Colonic mucosa (tissue), 4 donors: ENCODE results near the gene AS3MT. TPM values are rescaled to one million over a fixed set of nuclear protein-coding genes. Genes with fewer than 3 reads are reported as not detected.
"Not testable (repeated sequence)": the region's sequence is repeated elsewhere in the genome, so short reads cannot be mapped to it uniquely, and the experiment has no call there.

ENCODE experiments used
- DNase-seq: peaks from one replicate; pipeline ENCODE4 v3.0.0-alpha.2; 2020
- H3K27ac ChIP-seq: fragments of 200-600 bp; one replicate; pipeline ENCODE4 v1.8.0; 2021
- H3K27me3 ChIP-seq: fragments of 200-600 bp; one replicate; pipeline ENCODE4 v1.8.0; 2021
- H3K36me3 ChIP-seq: fragments of 200-600 bp; one replicate; pipeline ENCODE4 v1.8.0; 2021
- H3K4me1 ChIP-seq: fragments of 200-600 bp; one replicate; pipeline ENCODE4 v1.8.0; 2021; ENCODE audit warnings: mild to moderate bottlenecking
- H3K4me3 ChIP-seq: fragments of 200-600 bp; one replicate; pipeline ENCODE4 v1.8.0; 2021
- H3K9ac ChIP-seq, 2 donors: one replicate each; pipeline ENCODE4 v1.7.0; 2013; ENCODE audit warnings: control low read depth in 2 of 2, low read depth in 2 of 2, low read length in 2 of 2
- H3K9me3 ChIP-seq: fragments of 200-600 bp; one replicate; pipeline ENCODE4 v1.8.0; 2021
- intact Hi-C: fragments of 100-400 bp; cut with DNase I; formaldehyde crosslinking; loops from one replicate; pipeline ENCODE4 v1.14.1; 2022
- total RNA-seq, 2 donors: library from RNA; stranded (reverse); fragmentation: NEBNext Ultra II Directional in 1 of 2; extraction: Animal tissue kit (Norgen Biotek cat#: 25700) in 1 of 2; gene quantifications; one replicate each; pipeline ENCODE4 v1.2.1, GENCODE V29; 2021
- TF ChIP-seq, protein P1 (sequence below): fragments of 200-600 bp; IDR thresholded peaks from one replicate; pipeline ENCODE4 v1.8.0; 2022; ENCODE audit warnings: antibody characterized with exemption, mild to moderate bottlenecking
- donor health status: healthy.
- donor health status: DM: no; HTN: no; CAD: no.
- donor health status: DM: no; HTN: no; CAD: no.

The AS3MT gene
- total RNA-seq, 2 donors from 2014 or later: 0.77 to 1.9 TPM

DNA sequence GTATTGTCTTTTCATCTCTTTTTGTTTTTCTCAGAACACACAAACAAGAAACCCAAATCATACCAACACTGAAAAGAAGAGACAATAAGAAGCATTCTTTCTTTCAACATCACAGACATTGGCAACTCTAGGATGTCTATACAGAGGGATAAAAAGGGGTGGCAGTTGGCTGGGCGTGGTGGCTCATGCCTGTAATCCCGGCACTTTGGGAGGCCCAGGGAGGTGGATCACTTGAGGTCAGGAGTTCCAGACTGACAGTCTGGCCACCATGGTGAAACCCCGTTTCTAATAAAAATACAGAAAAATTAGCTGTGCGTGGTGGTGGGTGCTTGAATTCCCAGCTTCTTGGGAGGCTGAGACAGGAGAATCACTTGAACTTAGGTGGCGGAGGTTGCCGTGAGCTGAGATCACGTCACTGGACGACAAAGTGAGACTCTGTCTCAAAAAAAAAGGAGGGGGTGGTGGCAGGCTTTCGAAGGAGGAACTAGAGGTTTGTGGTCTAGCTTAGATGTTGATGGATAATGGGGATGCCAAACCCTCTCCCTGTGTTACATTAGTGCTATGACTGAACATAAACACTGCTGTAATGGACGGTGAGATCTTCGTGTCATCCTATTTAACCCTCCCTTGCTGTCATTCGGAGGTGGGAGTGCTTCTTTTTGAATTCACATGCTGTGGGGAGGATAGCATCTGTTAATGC lies 58.2 kb downstream of the AS3MT start:
- TF ChIP-seq, protein P1, sequence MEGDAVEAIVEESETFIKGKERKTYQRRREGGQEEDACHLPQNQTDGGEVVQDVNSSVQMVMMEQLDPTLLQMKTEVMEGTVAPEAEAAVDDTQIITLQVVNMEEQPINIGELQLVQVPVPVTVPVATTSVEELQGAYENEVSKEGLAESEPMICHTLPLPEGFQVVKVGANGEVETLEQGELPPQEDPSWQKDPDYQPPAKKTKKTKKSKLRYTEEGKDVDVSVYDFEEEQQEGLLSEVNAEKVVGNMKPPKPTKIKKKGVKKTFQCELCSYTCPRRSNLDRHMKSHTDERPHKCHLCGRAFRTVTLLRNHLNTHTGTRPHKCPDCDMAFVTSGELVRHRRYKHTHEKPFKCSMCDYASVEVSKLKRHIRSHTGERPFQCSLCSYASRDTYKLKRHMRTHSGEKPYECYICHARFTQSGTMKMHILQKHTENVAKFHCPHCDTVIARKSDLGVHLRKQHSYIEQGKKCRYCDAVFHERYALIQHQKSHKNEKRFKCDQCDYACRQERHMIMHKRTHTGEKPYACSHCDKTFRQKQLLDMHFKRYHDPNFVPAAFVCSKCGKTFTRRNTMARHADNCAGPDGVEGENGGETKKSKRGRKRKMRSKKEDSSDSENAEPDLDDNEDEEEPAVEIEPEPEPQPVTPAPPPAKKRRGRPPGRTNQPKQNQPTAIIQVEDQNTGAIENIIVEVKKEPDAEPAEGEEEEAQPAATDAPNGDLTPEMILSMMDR: no peak
- Histone ChIP-seq H3K36me3 (no peaks in the 10 kb centered on the region), H3K9me3 (no peaks in the 10 kb centered on the region), H3K9ac (no peak overlapping the region), H3K27me3 (no peaks in the 10 kb centered on the region), H3K4me1 (no peaks in the 10 kb centered on the region), H3K4me3 (no peak overlapping the region), H3K27ac (no peak overlapping the region)
- intact Hi-C loops: no loop called here
- peak; percentile 23 for DNase-seq

DNA sequence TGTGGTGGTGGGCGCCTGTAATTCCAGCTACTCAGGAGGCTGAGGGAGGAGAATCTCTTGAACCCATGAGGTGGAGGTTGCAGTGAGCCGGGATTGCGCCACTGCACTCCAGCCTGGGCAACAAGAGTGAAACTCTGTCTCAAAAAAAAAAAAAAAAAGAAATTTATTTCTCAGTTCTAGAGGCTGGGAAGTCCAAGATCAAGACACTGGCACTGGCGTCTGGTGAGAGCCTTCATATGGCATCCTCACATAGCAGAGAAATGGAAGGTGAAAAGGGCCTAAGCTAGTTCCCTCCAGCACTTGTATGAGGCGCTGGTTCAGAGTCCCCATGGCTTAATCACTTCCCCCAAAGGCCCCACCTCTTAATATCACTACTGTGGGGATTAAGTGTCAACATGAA lies 59.2 kb downstream of the AS3MT start:
- H3K27ac ChIP-seq, H3K9me3 ChIP-seq, H3K9ac ChIP-seq, H3K36me3 ChIP-seq, H3K4me3 ChIP-seq, H3K27me3 ChIP-seq, DNase-seq, intact Hi-C loops, H3K4me1 ChIP-seq: not testable (repeated sequence)

DNA sequence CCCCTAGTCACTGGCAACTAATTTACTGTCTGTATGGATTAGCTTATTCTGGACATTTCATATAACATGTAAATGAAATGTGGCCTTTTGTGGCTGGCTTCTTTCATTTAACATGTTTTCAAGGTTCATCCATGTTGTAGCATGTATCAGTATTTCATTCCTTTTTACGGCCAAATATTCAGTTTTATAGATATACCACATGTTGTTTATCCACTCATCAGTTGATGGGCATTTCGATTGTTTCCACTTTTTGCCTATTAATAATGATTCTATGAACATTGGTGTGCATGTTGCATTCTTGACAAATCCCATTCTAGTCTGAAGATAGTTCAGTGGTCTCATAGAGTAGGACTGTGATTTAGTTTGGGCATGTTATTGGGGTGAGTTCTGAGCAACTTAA lies 61.5 kb downstream of the AS3MT start:
- H3K9me3 ChIP-seq: no peaks in the 10 kb centered on the region
- intact Hi-C loops: no loop called here
- no peak for DNase-seq
- no peak overlapping the region for H3K9ac ChIP-seq
- no peaks in the 10 kb centered on the region for H3K27me3 ChIP-seq
- H3K4me1 ChIP-seq: no peaks in the 10 kb centered on the region
- no peak overlapping the region for H3K4me3 ChIP-seq
- TF ChIP-seq, protein P1: no peak
- H3K27ac ChIP-seq: no peak overlapping the region
- H3K36me3 ChIP-seq: no peaks in the 10 kb centered on the region

DNA sequence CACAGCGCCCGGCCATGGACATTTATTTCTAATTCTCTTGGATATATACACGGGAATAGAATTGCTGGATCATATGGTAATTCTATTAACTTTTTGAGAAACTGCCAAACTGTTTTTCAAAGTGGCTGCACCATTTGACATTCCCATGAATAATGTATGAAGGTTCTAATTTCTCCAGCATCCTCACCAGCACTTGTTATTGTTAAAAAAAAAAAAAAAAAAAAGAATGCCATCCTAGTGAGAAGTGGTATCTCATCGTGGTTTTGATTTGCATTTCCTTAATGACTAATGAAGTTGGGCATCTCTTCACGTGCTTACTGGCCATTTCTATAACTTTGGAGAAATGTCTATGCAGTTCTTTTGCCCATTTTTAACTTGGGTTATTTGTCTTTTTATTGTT lies 62.4 kb downstream of the AS3MT start:
- no peak overlapping the region for H3K4me3 ChIP-seq
- no peaks in the 10 kb centered on the region for H3K9me3 ChIP-seq
- intact Hi-C loops: no loop called here
- TF ChIP-seq, protein P1: no peak
- DNase-seq: no peak
- H3K27ac ChIP-seq: no peak overlapping the region
- no peaks in the 10 kb centered on the region for H3K27me3 ChIP-seq
- H3K4me1 ChIP-seq: no peaks in the 10 kb centered on the region
- H3K36me3 ChIP-seq: no peaks in the 10 kb centered on the region
- H3K9ac ChIP-seq: no peak overlapping the region

DNA sequence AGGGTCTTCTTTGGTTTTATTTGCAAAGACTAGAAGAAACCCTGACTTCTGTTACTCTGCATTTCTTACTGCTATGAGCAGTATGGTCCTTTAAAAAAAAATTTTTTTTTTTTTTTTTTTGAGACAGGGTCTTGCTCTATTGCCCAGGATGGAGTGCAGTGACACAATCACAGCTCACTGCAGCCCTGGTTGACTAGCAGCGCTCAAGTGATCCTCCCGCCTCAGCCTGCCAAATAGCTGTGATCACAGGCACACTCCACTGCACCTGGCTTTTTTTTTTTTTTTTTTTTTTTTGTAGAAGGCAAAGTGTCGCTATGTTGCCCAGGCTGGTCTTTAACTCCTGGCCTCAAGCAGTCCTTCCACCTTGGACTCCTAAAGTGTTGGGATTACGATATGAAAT lies 66.2 kb downstream of the AS3MT start:
- Histone ChIP-seq H3K36me3 (no peaks in the 10 kb centered on the region), H3K27ac (no peak overlapping the region), H3K9me3 (no peaks in the 10 kb centered on the region), H3K4me3 (no peak overlapping the region), H3K27me3 (no peaks in the 10 kb centered on the region), H3K9ac (no peak overlapping the region), H3K4me1 (no peaks in the 10 kb centered on the region)
- TF ChIP-seq, protein P1: no peak
- intact Hi-C loops: no loop called here
- DNase-seq: no peak

DNA sequence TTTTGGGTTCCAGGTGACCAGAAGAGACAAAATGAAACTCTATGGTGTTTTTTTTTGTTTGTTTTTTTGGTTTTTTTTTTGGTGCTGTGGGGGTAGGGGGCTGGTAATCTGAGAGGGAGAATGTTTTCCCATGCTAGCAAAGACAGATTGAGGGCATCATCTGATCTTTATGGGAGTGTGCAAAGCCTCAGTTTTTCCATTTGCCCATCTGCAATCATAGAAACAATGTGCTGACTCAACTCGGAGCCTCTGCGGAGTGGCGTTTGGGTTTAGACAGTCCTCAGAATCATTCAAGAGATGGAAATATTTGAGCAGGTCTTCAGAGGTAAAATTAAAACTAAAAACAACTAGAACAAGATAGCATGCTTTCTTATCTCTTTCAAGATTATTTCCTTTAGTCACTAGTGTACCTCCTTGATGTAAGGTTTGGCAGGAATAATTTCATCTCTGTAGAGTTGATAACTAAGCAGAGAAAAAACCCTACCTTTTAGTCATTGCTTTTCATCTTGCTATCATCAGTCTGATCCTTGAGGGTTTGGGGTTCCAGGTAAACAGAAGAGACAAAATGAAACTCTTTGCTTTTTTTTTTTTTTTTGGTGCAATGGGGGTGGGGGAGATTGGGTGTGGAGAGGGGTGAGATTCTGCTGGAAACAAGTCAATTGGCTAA lies 66.8 kb downstream of the AS3MT start:
- H3K9ac ChIP-seq: no peak overlapping the region
- DNase-seq: no peak
- no peaks in the 10 kb centered on the region for H3K4me1 ChIP-seq
- intact Hi-C loops: no loop called here
- no peaks in the 10 kb centered on the region for H3K27me3 ChIP-seq
- TF ChIP-seq, protein P1: no peak
- H3K9me3 ChIP-seq: no peaks in the 10 kb centered on the region
- H3K27ac ChIP-seq: no peak overlapping the region
- no peak overlapping the region for H3K4me3 ChIP-seq
- H3K36me3 ChIP-seq: no peaks in the 10 kb centered on the region
